Measurements from ENCODE around the gene CCDC126. TPM values are rescaled to one million over a fixed set of nuclear protein-coding genes. Genes with fewer than 3 reads are reported as not detected.

Gene CCDC126
- total and polyA plus RNA-seq, 2 experiments from 2014 or later: 5.7 to 6.6 TPM

DNA sequence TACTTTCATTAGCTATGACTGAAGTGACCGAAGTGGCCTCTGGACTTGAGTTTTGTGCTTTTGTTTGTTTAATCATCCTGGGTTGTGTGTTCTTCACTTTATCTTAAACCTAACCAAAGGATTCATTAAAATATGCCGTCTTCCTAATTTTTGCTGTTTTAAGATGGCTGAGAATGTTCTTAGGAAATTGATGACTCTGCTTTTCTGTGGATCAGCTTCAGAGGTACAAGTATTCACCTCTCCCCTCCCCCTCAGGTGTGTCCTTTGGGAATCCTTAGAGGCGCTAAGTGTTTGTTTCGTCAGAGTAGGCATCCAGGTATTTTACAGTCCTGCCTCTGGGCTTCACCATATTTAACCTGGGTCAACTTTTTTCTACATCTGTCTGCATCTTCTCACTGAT is 1.1 kb downstream of the CCDC126 start:
- Histone ChIP-seq H2AFZ (peak overlapping the region; percentile 90), H3K36me3 (ENCODE audit: insufficient read depth) (no peaks in the 10 kb centered on the region), H3K4me3 (peak overlapping the region; percentile 88), H4K20me1 (replicated peaks; ENCODE audit: insufficient read depth) (no peaks in the 10 kb centered on the region), H3K27ac (ENCODE audit: low read depth) (no peak overlapping the region), H3K4me1 (ENCODE audit: insufficient read depth) (peaks cover 22% of the 10 kb centered on the region), H3K27me3 (ENCODE audit: insufficient read depth) (peaks cover 17% of the 10 kb centered on the region), H3K4me2 (peak overlapping the region; percentile 84), H3K79me2 (replicated peaks; ENCODE audit: insufficient read depth) (no peaks in the 10 kb centered on the region; the same call in 1 of the 2 replicates), H3K9me2 (ENCODE audit: insufficient read depth) (no peaks in the 10 kb centered on the region), H3F3A (replicated peaks; ENCODE audit: low read depth) (peaks cover 5% of the 10 kb centered on the region)
- H3K4me1 Mint-ChIP-seq: peaks cover 22% of the 10 kb centered on the region
- peak; percentile 72 for DNase-seq (ENCODE audit: low spot score)
- peaks cover 5% of the 10 kb centered on the region; the same call in 2 of the 3 replicates for H3K9me3 Mint-ChIP-seq
- H3K27ac Mint-ChIP-seq: no peak overlapping the region; the same call in 1 of the 2 replicates
- peaks cover 10% of the 10 kb centered on the region for H3K27me3 Mint-ChIP-seq (ENCODE audit: insufficient read depth, low read depth, poor library complexity)
- TF ChIP-seq, protein P1, sequence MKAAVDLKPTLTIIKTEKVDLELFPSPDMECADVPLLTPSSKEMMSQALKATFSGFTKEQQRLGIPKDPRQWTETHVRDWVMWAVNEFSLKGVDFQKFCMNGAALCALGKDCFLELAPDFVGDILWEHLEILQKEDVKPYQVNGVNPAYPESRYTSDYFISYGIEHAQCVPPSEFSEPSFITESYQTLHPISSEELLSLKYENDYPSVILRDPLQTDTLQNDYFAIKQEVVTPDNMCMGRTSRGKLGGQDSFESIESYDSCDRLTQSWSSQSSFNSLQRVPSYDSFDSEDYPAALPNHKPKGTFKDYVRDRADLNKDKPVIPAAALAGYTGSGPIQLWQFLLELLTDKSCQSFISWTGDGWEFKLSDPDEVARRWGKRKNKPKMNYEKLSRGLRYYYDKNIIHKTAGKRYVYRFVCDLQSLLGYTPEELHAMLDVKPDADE (IDR thresholded peaks at IDR 0.05): no peak
- TF ChIP-seq, protein P2, sequence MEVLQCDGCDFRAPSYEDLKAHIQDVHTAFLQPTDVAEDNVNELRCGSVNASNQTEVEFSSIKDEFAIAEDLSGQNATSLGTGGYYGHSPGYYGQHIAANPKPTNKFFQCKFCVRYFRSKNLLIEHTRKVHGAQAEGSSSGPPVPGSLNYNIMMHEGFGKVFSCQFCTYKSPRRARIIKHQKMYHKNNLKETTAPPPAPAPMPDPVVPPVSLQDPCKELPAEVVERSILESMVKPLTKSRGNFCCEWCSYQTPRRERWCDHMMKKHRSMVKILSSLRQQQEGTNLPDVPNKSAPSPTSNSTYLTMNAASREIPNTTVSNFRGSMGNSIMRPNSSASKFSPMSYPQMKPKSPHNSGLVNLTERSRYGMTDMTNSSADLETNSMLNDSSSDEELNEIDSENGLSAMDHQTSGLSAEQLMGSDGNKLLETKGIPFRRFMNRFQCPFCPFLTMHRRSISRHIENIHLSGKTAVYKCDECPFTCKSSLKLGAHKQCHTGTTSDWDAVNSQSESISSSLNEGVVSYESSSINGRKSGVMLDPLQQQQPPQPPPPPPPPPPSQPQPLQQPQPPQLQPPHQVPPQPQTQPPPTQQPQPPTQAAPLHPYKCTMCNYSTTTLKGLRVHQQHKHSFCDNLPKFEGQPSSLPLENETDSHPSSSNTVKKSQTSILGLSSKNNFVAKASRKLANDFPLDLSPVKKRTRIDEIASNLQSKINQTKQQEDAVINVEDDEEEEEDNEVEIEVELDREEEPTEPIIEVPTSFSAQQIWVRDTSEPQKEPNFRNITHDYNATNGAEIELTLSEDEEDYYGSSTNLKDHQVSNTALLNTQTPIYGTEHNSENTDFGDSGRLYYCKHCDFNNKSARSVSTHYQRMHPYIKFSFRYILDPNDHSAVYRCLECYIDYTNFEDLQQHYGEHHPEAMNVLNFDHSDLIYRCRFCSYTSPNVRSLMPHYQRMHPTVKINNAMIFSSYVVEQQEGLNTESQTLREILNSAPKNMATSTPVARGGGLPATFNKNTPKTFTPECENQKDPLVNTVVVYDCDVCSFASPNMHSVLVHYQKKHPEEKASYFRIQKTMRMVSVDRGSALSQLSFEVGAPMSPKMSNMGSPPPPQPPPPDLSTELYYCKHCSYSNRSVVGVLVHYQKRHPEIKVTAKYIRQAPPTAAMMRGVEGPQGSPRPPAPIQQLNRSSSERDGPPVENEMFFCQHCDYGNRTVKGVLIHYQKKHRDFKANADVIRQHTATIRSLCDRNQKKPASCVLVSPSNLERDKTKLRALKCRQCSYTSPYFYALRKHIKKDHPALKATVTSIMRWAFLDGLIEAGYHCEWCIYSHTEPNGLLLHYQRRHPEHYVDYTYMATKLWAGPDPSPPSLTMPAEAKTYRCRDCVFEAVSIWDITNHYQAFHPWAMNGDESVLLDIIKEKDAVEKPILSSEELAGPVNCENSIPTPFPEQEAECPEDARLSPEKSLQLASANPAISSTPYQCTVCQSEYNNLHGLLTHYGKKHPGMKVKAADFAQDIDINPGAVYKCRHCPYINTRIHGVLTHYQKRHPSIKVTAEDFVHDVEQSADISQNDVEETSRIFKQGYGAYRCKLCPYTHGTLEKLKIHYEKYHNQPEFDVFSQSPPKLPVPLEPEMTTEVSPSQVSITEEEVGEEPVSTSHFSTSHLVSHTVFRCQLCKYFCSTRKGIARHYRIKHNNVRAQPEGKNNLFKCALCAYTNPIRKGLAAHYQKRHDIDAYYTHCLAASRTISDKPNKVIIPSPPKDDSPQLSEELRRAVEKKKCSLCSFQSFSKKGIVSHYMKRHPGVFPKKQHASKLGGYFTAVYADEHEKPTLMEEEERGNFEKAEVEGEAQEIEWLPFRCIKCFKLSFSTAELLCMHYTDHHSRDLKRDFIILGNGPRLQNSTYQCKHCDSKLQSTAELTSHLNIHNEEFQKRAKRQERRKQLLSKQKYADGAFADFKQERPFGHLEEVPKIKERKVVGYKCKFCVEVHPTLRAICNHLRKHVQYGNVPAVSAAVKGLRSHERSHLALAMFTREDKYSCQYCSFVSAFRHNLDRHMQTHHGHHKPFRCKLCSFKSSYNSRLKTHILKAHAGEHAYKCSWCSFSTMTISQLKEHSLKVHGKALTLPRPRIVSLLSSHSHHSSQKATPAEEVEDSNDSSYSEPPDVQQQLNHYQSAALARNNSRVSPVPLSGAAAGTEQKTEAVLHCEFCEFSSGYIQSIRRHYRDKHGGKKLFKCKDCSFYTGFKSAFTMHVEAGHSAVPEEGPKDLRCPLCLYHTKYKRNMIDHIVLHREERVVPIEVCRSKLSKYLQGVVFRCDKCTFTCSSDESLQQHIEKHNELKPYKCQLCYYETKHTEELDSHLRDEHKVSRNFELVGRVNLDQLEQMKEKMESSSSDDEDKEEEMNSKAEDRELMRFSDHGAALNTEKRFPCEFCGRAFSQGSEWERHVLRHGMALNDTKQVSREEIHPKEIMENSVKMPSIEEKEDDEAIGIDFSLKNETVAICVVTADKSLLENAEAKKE (CRISPR knock-in tag; IDR thresholded peaks at IDR 0.05): no peak
- no peak for TF ChIP-seq EZH2 (IDR thresholded peaks at IDR 0.05; ENCODE audit: low read depth, unreplicated experiment)
- TF ChIP-seq POLR2AphosphoS5 (IDR thresholded peaks at IDR 0.05; ENCODE audit: low read depth): no peak
- no peak for TF ChIP-seq JUNB (IDR thresholded peaks at IDR 0.05; ENCODE audit: unreplicated experiment)
- no peak for TF ChIP-seq NANOG (IDR thresholded peaks at IDR 0.05; ENCODE audit: borderline replicate concordance)
- TF ChIP-seq, protein P3, sequence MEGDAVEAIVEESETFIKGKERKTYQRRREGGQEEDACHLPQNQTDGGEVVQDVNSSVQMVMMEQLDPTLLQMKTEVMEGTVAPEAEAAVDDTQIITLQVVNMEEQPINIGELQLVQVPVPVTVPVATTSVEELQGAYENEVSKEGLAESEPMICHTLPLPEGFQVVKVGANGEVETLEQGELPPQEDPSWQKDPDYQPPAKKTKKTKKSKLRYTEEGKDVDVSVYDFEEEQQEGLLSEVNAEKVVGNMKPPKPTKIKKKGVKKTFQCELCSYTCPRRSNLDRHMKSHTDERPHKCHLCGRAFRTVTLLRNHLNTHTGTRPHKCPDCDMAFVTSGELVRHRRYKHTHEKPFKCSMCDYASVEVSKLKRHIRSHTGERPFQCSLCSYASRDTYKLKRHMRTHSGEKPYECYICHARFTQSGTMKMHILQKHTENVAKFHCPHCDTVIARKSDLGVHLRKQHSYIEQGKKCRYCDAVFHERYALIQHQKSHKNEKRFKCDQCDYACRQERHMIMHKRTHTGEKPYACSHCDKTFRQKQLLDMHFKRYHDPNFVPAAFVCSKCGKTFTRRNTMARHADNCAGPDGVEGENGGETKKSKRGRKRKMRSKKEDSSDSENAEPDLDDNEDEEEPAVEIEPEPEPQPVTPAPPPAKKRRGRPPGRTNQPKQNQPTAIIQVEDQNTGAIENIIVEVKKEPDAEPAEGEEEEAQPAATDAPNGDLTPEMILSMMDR (conservative IDR thresholded peaks at IDR 0.05; ENCODE audit: low read depth in 2 of 2): no peak
- TF ChIP-seq, protein P4, sequence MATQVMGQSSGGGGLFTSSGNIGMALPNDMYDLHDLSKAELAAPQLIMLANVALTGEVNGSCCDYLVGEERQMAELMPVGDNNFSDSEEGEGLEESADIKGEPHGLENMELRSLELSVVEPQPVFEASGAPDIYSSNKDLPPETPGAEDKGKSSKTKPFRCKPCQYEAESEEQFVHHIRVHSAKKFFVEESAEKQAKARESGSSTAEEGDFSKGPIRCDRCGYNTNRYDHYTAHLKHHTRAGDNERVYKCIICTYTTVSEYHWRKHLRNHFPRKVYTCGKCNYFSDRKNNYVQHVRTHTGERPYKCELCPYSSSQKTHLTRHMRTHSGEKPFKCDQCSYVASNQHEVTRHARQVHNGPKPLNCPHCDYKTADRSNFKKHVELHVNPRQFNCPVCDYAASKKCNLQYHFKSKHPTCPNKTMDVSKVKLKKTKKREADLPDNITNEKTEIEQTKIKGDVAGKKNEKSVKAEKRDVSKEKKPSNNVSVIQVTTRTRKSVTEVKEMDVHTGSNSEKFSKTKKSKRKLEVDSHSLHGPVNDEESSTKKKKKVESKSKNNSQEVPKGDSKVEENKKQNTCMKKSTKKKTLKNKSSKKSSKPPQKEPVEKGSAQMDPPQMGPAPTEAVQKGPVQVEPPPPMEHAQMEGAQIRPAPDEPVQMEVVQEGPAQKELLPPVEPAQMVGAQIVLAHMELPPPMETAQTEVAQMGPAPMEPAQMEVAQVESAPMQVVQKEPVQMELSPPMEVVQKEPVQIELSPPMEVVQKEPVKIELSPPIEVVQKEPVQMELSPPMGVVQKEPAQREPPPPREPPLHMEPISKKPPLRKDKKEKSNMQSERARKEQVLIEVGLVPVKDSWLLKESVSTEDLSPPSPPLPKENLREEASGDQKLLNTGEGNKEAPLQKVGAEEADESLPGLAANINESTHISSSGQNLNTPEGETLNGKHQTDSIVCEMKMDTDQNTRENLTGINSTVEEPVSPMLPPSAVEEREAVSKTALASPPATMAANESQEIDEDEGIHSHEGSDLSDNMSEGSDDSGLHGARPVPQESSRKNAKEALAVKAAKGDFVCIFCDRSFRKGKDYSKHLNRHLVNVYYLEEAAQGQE (IDR thresholded peaks at IDR 0.05; ENCODE audit: unreplicated experiment): no peak
- no peak for TF ChIP-seq ZNF331 (CRISPR knock-in tag; IDR thresholded peaks at IDR 0.05; ENCODE audit: low read depth)
- no peak for TF ChIP-seq EZH2phosphoT487 (IDR thresholded peaks at IDR 0.05; ENCODE audit: unreplicated experiment)
- TF ChIP-seq ZNF114 (CRISPR knock-in tag; IDR thresholded peaks at IDR 0.05): no peak
- TF ChIP-seq CREB1 (CRISPR knock-in tag; IDR thresholded peaks at IDR 0.05; ENCODE audit: low read depth): no peak
- TF ChIP-seq STAT1 (IDR thresholded peaks at IDR 0.05; ENCODE audit: unreplicated experiment): no peak
- ATAC-seq: peak; percentile 19
- peak overlapping the region; percentile 82 for H3K4me3 Mint-ChIP-seq
- H3K36me3 Mint-ChIP-seq (ENCODE audit: low read depth): peaks cover 4% of the 10 kb centered on the region; the same call in 2 of the 3 replicates
